Measurements from ENCODE around the gene ATG13. TPM values are rescaled to one million over a fixed set of nuclear protein-coding genes. Genes with fewer than 3 reads are reported as not detected.

The ATG13 gene
- total and polyA plus RNA-seq, 2 of the 4 experiments (the other 2 are of a cell fraction): 43.0 to 49.7 TPM

DNA sequence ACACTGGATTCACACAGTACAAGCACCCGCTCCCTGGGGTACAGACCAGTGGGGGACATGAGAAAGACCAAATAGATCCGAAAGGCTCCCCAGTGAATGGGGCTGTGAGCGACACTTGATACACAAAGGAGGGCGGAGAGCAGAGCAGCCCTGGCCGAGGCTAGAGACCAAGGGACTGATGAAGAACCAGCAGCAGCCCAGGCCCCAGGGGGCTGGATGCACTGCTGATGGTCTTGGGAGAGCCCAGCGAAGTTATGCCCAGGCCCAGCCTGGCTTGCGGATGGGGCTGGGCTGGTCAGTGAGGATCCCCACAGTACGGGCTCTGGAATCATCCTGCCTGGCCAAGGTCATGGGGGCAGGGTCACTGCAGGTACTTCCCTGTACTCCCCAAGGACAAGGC, 59.8 kb downstream of the ATG13 start:
- no peak overlapping the region for H3K9ac ChIP-seq (ENCODE audit: low read depth, low read length)
- in situ Hi-C loops (cut with MboI; ENCODE audit: low sequenced_read_pairs): no loop called here
- H3K9me1 ChIP-seq (ENCODE audit: insufficient read depth, low read length): peaks cover 12% of the 10 kb centered on the region; the same call in 1 of the 2 replicates
- ChIA-PET POLR2A (ENCODE audit: unreplicated experiment) (no interaction called here), CTCF (no interaction called here)
- DNase-seq: no peak
- no peak overlapping the region for H3K4me3 ChIP-seq (ENCODE audit: insufficient read depth, low read depth, low read length)
- peak overlapping the region; percentile 66 for H2AK9ac ChIP-seq (replicated peaks; ENCODE audit: low read depth, low read length, poor library complexity)
- intact Hi-C loops (cut with micrococcal nuclease): no loop called here
- no peak overlapping the region for H4K5ac ChIP-seq (ENCODE audit: low read depth, low read length)
- no peaks in the 10 kb centered on the region for H3K9me3 ChIP-seq (ENCODE audit: control insufficient read depth, insufficient read depth, low read length)
- no peak overlapping the region for H3K27ac ChIP-seq (ENCODE audit: insufficient read depth, low read length)
- peaks cover 66% of the 10 kb centered on the region for H3K36me3 ChIP-seq (ENCODE audit: control insufficient read depth, insufficient read depth, low read length)
- no peak overlapping the region for H3K23ac ChIP-seq (ENCODE audit: low read depth, low read length)
- no peak overlapping the region for H3K18ac ChIP-seq (ENCODE audit: low read depth, low read length)
- no peak overlapping the region for H2BK15ac ChIP-seq (ENCODE audit: low read depth, low read length)
- H4K91ac ChIP-seq (ENCODE audit: insufficient read depth, low read depth, low read length): no peak overlapping the region
- TF ChIP-seq, protein P1, sequence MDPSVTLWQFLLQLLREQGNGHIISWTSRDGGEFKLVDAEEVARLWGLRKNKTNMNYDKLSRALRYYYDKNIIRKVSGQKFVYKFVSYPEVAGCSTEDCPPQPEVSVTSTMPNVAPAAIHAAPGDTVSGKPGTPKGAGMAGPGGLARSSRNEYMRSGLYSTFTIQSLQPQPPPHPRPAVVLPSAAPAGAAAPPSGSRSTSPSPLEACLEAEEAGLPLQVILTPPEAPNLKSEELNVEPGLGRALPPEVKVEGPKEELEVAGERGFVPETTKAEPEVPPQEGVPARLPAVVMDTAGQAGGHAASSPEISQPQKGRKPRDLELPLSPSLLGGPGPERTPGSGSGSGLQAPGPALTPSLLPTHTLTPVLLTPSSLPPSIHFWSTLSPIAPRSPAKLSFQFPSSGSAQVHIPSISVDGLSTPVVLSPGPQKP (IDR thresholded peaks at IDR 0.05; ENCODE audit: borderline replicate concordance, low read depth, low read length): no peak
- no peak for TF ChIP-seq CHD1 (IDR thresholded peaks at IDR 0.05; ENCODE audit: low read depth, low read length)
- TF ChIP-seq, protein P2, sequence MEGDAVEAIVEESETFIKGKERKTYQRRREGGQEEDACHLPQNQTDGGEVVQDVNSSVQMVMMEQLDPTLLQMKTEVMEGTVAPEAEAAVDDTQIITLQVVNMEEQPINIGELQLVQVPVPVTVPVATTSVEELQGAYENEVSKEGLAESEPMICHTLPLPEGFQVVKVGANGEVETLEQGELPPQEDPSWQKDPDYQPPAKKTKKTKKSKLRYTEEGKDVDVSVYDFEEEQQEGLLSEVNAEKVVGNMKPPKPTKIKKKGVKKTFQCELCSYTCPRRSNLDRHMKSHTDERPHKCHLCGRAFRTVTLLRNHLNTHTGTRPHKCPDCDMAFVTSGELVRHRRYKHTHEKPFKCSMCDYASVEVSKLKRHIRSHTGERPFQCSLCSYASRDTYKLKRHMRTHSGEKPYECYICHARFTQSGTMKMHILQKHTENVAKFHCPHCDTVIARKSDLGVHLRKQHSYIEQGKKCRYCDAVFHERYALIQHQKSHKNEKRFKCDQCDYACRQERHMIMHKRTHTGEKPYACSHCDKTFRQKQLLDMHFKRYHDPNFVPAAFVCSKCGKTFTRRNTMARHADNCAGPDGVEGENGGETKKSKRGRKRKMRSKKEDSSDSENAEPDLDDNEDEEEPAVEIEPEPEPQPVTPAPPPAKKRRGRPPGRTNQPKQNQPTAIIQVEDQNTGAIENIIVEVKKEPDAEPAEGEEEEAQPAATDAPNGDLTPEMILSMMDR (conservative IDR thresholded peaks at IDR 0.05; ENCODE audit: low read depth, low read length): no peak
- TF ChIP-seq MAFK (IDR thresholded peaks at IDR 0.05; ENCODE audit: low read depth, low read length): no peak
- TF ChIP-seq CEBPB (IDR thresholded peaks at IDR 0.05; ENCODE audit: low read depth, low read length): no peak
- no peak for TF ChIP-seq RAD21 (IDR thresholded peaks at IDR 0.05; ENCODE audit: low read length)
- no peak for TF ChIP-seq RFX5 (IDR thresholded peaks at IDR 0.05; ENCODE audit: low read depth, low read length)
- TF ChIP-seq FOS (IDR thresholded peaks at IDR 0.05; ENCODE audit: low read depth, low read length): no peak
- TF ChIP-seq SMC3 (IDR thresholded peaks at IDR 0.05; ENCODE audit: low read depth, low read length): no peak
- TF ChIP-seq MXI1 (IDR thresholded peaks at IDR 0.05; ENCODE audit: borderline replicate concordance, low read depth, low read length): no peak
- TF ChIP-seq, protein P3, sequence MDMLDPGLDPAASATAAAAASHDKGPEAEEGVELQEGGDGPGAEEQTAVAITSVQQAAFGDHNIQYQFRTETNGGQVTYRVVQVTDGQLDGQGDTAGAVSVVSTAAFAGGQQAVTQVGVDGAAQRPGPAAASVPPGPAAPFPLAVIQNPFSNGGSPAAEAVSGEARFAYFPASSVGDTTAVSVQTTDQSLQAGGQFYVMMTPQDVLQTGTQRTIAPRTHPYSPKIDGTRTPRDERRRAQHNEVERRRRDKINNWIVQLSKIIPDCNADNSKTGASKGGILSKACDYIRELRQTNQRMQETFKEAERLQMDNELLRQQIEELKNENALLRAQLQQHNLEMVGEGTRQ (IDR thresholded peaks at IDR 0.05; ENCODE audit: low read depth, low read length): no peak
- TF ChIP-seq BHLHE40 (IDR thresholded peaks at IDR 0.05; ENCODE audit: low read depth, low read length): no peak
- TF ChIP-seq NFE2L2 (IDR thresholded peaks at IDR 0.05; ENCODE audit: low read depth, low read length): no peak
- no peak for TF ChIP-seq POLR2A (IDR thresholded peaks at IDR 0.05; ENCODE audit: low read depth, low read length)
- TF ChIP-seq MAZ (IDR thresholded peaks at IDR 0.05; ENCODE audit: borderline replicate concordance, low read depth, low read length): no peak
- no peak for TF ChIP-seq RCOR1 (IDR thresholded peaks at IDR 0.05; ENCODE audit: insufficient replicate concordance, low read length)
- H3K4ac ChIP-seq (ENCODE audit: low read depth, low read length): no peak overlapping the region
- no peak overlapping the region for H2AK5ac ChIP-seq (ENCODE audit: low read depth, low read length)
- H4K20me1 ChIP-seq (ENCODE audit: insufficient read depth, low read length): 0 out of 2 replicates have a peak, but pooled peaks cover 3% of the 10 kb centered on the region
- no TSS peak for BruUV-seq (replicated peaks)
- H4K8ac ChIP-seq (ENCODE audit: low read depth in 2 of 2, low read length in 2 of 2): no peak overlapping the region
- H3K56ac ChIP-seq (ENCODE audit: extremely low read depth, insufficient read depth, low read length): no peak overlapping the region
- 98% methylated on average over 6 of the region's 8 CpGs; no CpG with 5 or more reads in 1 of the 2 experiments for WGBS, 2 experiments (ENCODE audit: extremely low coverage in 2 of 2, insufficient read length in 1 of 2)
- H3K14ac ChIP-seq (replicated peaks; ENCODE audit: low read depth, low read length): no peak overlapping the region
- dilution Hi-C loops (cut with HindIII; ENCODE audit: low sequenced_read_pairs, unreplicated experiment): no loop called here
- H3K4me1 ChIP-seq (ENCODE audit: control insufficient read depth, insufficient read depth, low read length): peaks cover 10% of the 10 kb centered on the region
- H2BK120ac ChIP-seq (ENCODE audit: low read depth, low read length): no peak overlapping the region
- H2BK5ac ChIP-seq (ENCODE audit: low read depth, low read length, poor library complexity, severe bottlenecking): no peak overlapping the region
- H3K4me2 ChIP-seq (ENCODE audit: low read depth, low read length): no peak overlapping the region
- H2BK20ac ChIP-seq (ENCODE audit: low read depth, low read length): no peak overlapping the region
- H2AFZ ChIP-seq (replicated peaks; ENCODE audit: low read length, poor library complexity): no peak overlapping the region
- ATAC-seq (ENCODE audit: low read depth): no peak
- peaks cover 0 to 11% of the 10 kb centered on the region in 2 experiments; a peak in 1 of 4 replicates for H3K79me1 ChIP-seq (ENCODE audit: low read depth in 1 of 2, low read length in 2 of 2)
- no peaks in the 10 kb centered on the region for H3K27me3 ChIP-seq (ENCODE audit: control insufficient read depth, insufficient read depth, low read length)

Measured in IMR-90 (cell line).